Endothelial cell of umbilical vein (primary cell): ENCODE results near the gene BIRC2. TPM values are rescaled to one million over a fixed set of nuclear protein-coding genes. Genes with fewer than 3 reads are reported as not detected.

Source experiments
- BruUV-seq: library from RNA; stranded (reverse); fragments of 400-500 nt; replicated peaks from 2 replicates; lab custom pipeline; 2021; lab: Mats Ljungman, UMichigan
- CTCF ChIA-PET: fragments of 300-600, 350-600 bp; sonication (Branson Sonifier 250); formaldehyde crosslinking; loops from one replicate; lab custom pipeline; 2021; ENCODE audit warnings: antibody characterized with exemption, inconsistent platforms; lab: Charles Lee
- POLR2A ChIA-PET: fragments of 300-600, 350-600 bp; sonication (Branson Sonifier 250); formaldehyde crosslinking; loops from one replicate; lab custom pipeline; 2021; ENCODE audit warnings: antibody characterized with exemption, inconsistent platforms; lab: Charles Lee
- DNase-seq: peaks from one replicate; pipeline ENCODE4 v3.0.0-alpha.2; 2011; ENCODE audit warnings: low read depth, low spot score
- FAIRE-seq: peaks from 2 replicates; lab custom pipeline; 2011; peaks lifted over from hg19 to GRCh38; lab: Jason Lieb, UNC
- H2AFZ ChIP-seq: 2 replicates; pipeline ENCODE4 v1.6.0; 2012; ENCODE audit warnings: low read depth, low read length, control low read depth, inconsistent platforms
- H3K27ac ChIP-seq: 2 replicates; pipeline ENCODE4 v1.5.1; 2011; ENCODE audit warnings: low read depth, mild to moderate bottlenecking, control low read depth, low read length, moderate library complexity; ENCODE audit not compliant: insufficient read depth
- H3K27me3 ChIP-seq, 2 experiments: 2 replicates each; pipeline versions ENCODE4 v1.6.0 to v1.6.1; 2011; ENCODE audit warnings: low read length in 2 of 2, mixed read lengths in 1 of 2; ENCODE audit not compliant: control insufficient read depth in 2 of 2, insufficient read depth in 2 of 2
- H3K36me3 ChIP-seq, 2 experiments: 2 replicates in 1 of 2; 3 replicates in 1 of 2; pipeline ENCODE4 v1.5.1; 2011; ENCODE audit warnings: low read length in 2 of 2, mild to moderate bottlenecking in 1 of 2, moderate library complexity in 1 of 2; ENCODE audit not compliant: control insufficient read depth in 2 of 2, insufficient read depth in 2 of 2; ENCODE audit errors: extremely low read depth in 1 of 2
- H3K4me1 ChIP-seq: 3 replicates; pipeline ENCODE4 v1.5.1; 2011; ENCODE audit warnings: mild to moderate bottlenecking, low read length; ENCODE audit not compliant: control insufficient read depth, insufficient read depth; ENCODE audit errors: extremely low read depth
- H3K4me2 ChIP-seq: 2 replicates; pipeline ENCODE4 v1.6.1; 2011; ENCODE audit warnings: low read length, control low read depth, mixed read lengths; ENCODE audit not compliant: insufficient read depth
- H3K4me3 ChIP-seq, 3 experiments: fragments of 200-600 bp in 1 of 3; sonication (generic), shearing (Covaris generic) in 1 of 3; replicated peaks in 1 of 3; 2 replicates each; pipeline ENCODE4 v1.5.1; 2011 to 2016; ENCODE audit warnings: control low read depth in 3 of 3, low read length in 3 of 3, mild to moderate bottlenecking in 2 of 3, inconsistent platforms in 1 of 3, low read depth in 1 of 3, moderate library complexity in 1 of 3; ENCODE audit not compliant: insufficient read depth in 1 of 3
- H3K79me2 ChIP-seq: 2 replicates; pipeline ENCODE4 v1.6.0; 2012; ENCODE audit warnings: low read length, inconsistent platforms; ENCODE audit not compliant: control insufficient read depth, insufficient read depth
- H3K9ac ChIP-seq: replicated peaks from 2 replicates; pipeline ENCODE3; 2011; ENCODE audit warnings: low read length, control low read depth; ENCODE audit not compliant: insufficient read depth; ENCODE audit errors: extremely low read depth
- H3K9me1 ChIP-seq: replicated peaks from 3 replicates; pipeline ENCODE4 v1.6.0; 2011; ENCODE audit warnings: mild to moderate bottlenecking, low read length; ENCODE audit not compliant: control insufficient read depth, insufficient read depth; ENCODE audit errors: extremely low read depth
- H3K9me3 ChIP-seq: replicated peaks from 2 replicates; pipeline ENCODE4 v1.5.1; 2012; ENCODE audit warnings: low read length, inconsistent platforms; ENCODE audit not compliant: control insufficient read depth, insufficient read depth
- H4K20me1 ChIP-seq: replicated peaks from 2 replicates; pipeline ENCODE3; 2011; ENCODE audit warnings: mild to moderate bottlenecking, low read length; ENCODE audit not compliant: control insufficient read depth, insufficient read depth; ENCODE audit errors: extremely low read depth
- EZH2 ChIP-seq: IDR thresholded peaks from 2 replicates; pipeline ENCODE4 v1.6.1; 2012; ENCODE audit warnings: borderline replicate concordance, low read depth, mild to moderate bottlenecking, moderate library complexity, low read length, inconsistent platforms; ENCODE audit not compliant: severe bottlenecking
- FOS ChIP-seq: IDR thresholded peaks from 2 replicates; pipeline ENCODE4 v1.6.1; 2011; ENCODE audit warnings: mild to moderate bottlenecking, low read length, moderate library complexity, borderline replicate concordance; ENCODE audit not compliant: insufficient read depth
- GATA2 ChIP-seq: IDR thresholded peaks from 2 replicates; pipeline ENCODE4 v1.7.0; 2011; ENCODE audit warnings: low read depth, mild to moderate bottlenecking, moderate library complexity, mixed read lengths, low read length; ENCODE audit not compliant: insufficient read length, insufficient read depth
- JUN ChIP-seq: IDR thresholded peaks from 2 replicates; pipeline ENCODE4 v1.6.1; 2011; ENCODE audit warnings: borderline replicate concordance, low read depth; ENCODE audit not compliant: insufficient read length, insufficient read depth
- MAX ChIP-seq: IDR thresholded peaks from 2 replicates; pipeline ENCODE4 v1.6.1; 2011; ENCODE audit not compliant: insufficient read depth, insufficient read length
- MYC ChIP-seq: IDR thresholded peaks from one replicate; pipeline ENCODE4 v1.6.1; 2011; ENCODE audit warnings: mild to moderate bottlenecking, low read depth, low read length
- POLR2A ChIP-seq: IDR thresholded peaks from 2 replicates; pipeline ENCODE4 v1.6.1; 2012; ENCODE audit warnings: low read depth, mild to moderate bottlenecking, control low read depth, low read length
- POLR2AphosphoS5 ChIP-seq: IDR thresholded peaks from 2 replicates; pipeline ENCODE4 v1.6.1; 2012; ENCODE audit warnings: low read depth, mild to moderate bottlenecking, control low read depth, low read length, moderate library complexity; ENCODE audit not compliant: insufficient read depth
- dilution Hi-C: fragments of 300-500 bp; cut with MboI; formaldehyde crosslinking; loops from one replicate; pipeline ENCODE4 v1.15.0; 2019; ENCODE audit warnings: low sequenced_read_pairs; ENCODE audit not compliant: extremely low pct_ligation_motif_present
- intact Hi-C: fragments of 100-400 bp; cut with micrococcal nuclease; formaldehyde crosslinking; loops from one replicate; pipeline ENCODE4 v1.10.0; 2022
- polyA plus RNA-seq, 4 experiments: library from polyadenylated mRNA; depleted of rRNA in 3 of 4; stranded (reverse) in 3 of 4; unstranded in 1 of 4; fragments of >200 nt; gene quantifications; 2 replicates each; pipeline versions ENCODE4 v1.2.1 to v1.2.3, GENCODE V29; 2011 to 2012; ENCODE audit warnings: missing spikeins in 1 of 4
- total RNA-seq: library from RNA; stranded (reverse); gene quantifications from 2 replicates; pipeline ENCODE4 v1.2.3, GENCODE V29; 2021
- TF ChIP-seq, protein P1 (sequence below), 2 donors: IDR thresholded peaks; 1 replicate in 1 of 2; 2 replicates in 1 of 2; pipeline ENCODE4 v1.5.1; 2011; ENCODE audit warnings: low read length in 2 of 2, mild to moderate bottlenecking in 2 of 2, moderate library complexity in 2 of 2, control low read depth in 1 of 2, inconsistent platforms in 1 of 2, low read depth in 1 of 2; ENCODE audit not compliant: insufficient read depth in 1 of 2; ENCODE audit errors: extremely low read depth in 1 of 2

The BIRC2 gene
- total and polyA plus RNA-seq, 2 donors (not counting 3 experiments of a cell fraction or from before 2014, with no cell fraction given), result 42.8 to 47.3 TPM

- H3K4me2 ChIP-seq, result no peak overlapping the region
- no peaks in the 10 kb centered on the region for H3K9me3 ChIP-seq
- peaks cover 6% of the 10 kb centered on the region for H3K4me1 ChIP-seq
- no peaks in the 10 kb centered on the region for H3K27me3 ChIP-seq
- H3K4me3 ChIP-seq, result no peak overlapping the region
- FAIRE-seq (no peak), DNase-seq (no peak)
- intact Hi-C loops, result no loop called here
- CTCF ChIA-PET, result interaction anchor here (2.1 kb wide), 1 partner anchor 21 kb away, joined by 9 read pairs; no protein-coding TSS in a partner anchor
- no peaks in the 10 kb centered on the region for H4K20me1 ChIP-seq
- no peak overlapping the region for H2AFZ ChIP-seq
- H3K9ac ChIP-seq, result no peak overlapping the region
- no peaks in the 10 kb centered on the region for H3K79me2 ChIP-seq
- H3K27ac ChIP-seq, result no peak overlapping the region
- H3K9me1 ChIP-seq, result no peaks in the 10 kb centered on the region
- dilution Hi-C loops, result no loop called here
- POLR2A ChIA-PET, result no interaction called here
- no peaks in the 10 kb centered on the region for H3K36me3 ChIP-seq
- no TSS peak for BruUV-seq
- TF ChIP-seq MYC (no peak), FOS (no peak), JUN (no peak), GATA2 (no peak), POLR2AphosphoS5 (no peak), EZH2 (no peak), POLR2A (no peak), MAX (no peak)
- TF ChIP-seq, protein P1, sequence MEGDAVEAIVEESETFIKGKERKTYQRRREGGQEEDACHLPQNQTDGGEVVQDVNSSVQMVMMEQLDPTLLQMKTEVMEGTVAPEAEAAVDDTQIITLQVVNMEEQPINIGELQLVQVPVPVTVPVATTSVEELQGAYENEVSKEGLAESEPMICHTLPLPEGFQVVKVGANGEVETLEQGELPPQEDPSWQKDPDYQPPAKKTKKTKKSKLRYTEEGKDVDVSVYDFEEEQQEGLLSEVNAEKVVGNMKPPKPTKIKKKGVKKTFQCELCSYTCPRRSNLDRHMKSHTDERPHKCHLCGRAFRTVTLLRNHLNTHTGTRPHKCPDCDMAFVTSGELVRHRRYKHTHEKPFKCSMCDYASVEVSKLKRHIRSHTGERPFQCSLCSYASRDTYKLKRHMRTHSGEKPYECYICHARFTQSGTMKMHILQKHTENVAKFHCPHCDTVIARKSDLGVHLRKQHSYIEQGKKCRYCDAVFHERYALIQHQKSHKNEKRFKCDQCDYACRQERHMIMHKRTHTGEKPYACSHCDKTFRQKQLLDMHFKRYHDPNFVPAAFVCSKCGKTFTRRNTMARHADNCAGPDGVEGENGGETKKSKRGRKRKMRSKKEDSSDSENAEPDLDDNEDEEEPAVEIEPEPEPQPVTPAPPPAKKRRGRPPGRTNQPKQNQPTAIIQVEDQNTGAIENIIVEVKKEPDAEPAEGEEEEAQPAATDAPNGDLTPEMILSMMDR (IDR thresholded peaks at IDR 0.05; ENCODE audit: extremely low read depth in 1 of 2, insufficient read depth in 1 of 2, low read depth in 1 of 2, low read length in 2 of 2), result no peak
Measured at GRCh38 chr11:102320679-102321078, 26.3 kb upstream of the BIRC2 start.
